Fibroblast of mammary gland (primary cell): ENCODE data around the gene PRKCB.

Experiments
- DNase-seq: peaks from one replicate; pipeline ENCODE4 v3.0.0-alpha.2; 2010; ENCODE audit warnings: low read depth
- H3K4me3 ChIP-seq: 2 replicates; pipeline ENCODE4 v1.5.1; 2011; ENCODE audit warnings: low read depth, mild to moderate bottlenecking, low read length, moderate library complexity; ENCODE audit not compliant: control insufficient read depth
- CTCF ChIP-seq: conservative IDR thresholded peaks from 2 replicates; pipeline ENCODE4 v1.5.1; 2011; ENCODE audit warnings: low read depth, low read length, inconsistent platforms; ENCODE audit not compliant: control insufficient read depth, insufficient read depth

Gene PRKCB

GRCh38 chr16:24253192-24253591, 417.4 kb downstream of the PRKCB start:
- peak; percentile 51 for TF ChIP-seq CTCF
- DNase-seq = peak; percentile 26

GRCh38 chr16:24255456-24256371, 419.9 kb downstream of the PRKCB start, which contains the start of gene CACNG3:
Gene CACNG3, plus strand, starts transcription at chr16:24256335. Its CDS starts 420 bp downstream, at chr16:24256755.
- no peak within 1 kb of the TSS for H3K4me3 ChIP-seq
- peak; percentile 10 for DNase-seq
- TF ChIP-seq CTCF = no peak

More at GRCh38 chr16:24253192-24253591, 417.4 kb downstream of the PRKCB start:
- H3K4me3 ChIP-seq = no peak overlapping the region

- no peak overlapping the region for H3K4me3 ChIP-seq
- no peak for TF ChIP-seq CTCF
Observed at GRCh38 chr16:24257958-24258357, 422.2 kb downstream of the PRKCB start.

GRCh38 chr16:24258791-24259190, 423.0 kb downstream of the PRKCB start:
- no peak for TF ChIP-seq CTCF
- H3K4me3 ChIP-seq = no peak overlapping the region
- DNase-seq = no peak

More at GRCh38 chr16:24257958-24258357, 422.2 kb downstream of the PRKCB start:
- DNase-seq = no peak

GRCh38 chr16:24262816-24263215, 427.0 kb downstream of the PRKCB start:
- no peak for TF ChIP-seq CTCF
- no peak for DNase-seq
- H3K4me3 ChIP-seq = no peak overlapping the region
